WTC11 (cell line): Measurements from ENCODE around the gene CCDC182. TPM values are rescaled to one million over a fixed set of nuclear protein-coding genes. Genes with fewer than 3 reads are reported as not detected.

ENCODE experiments used
- ATAC-seq: fragments of 200-7000 bp; cut with Tn5 transposase; 2 replicates; pipeline ENCODE4 v1.10.0; 2021; ENCODE audit warnings: mild to moderate bottlenecking, moderate library complexity
- CTCF ChIA-PET: fragments of 300-600 bp; sonication (Branson Sonifier 250); formaldehyde crosslinking; loops from one replicate; lab custom pipeline; 2021; ENCODE audit warnings: antibody characterized with exemption; lab: Charles Lee
- POLR2A ChIA-PET: fragments of 350-600 bp; sonication (Branson Sonifier 250); formaldehyde crosslinking; loops from one replicate; lab custom pipeline; 2021; ENCODE audit warnings: antibody characterized with exemption; lab: Charles Lee
- DNase-seq: peaks from one replicate; pipeline ENCODE4 v3.0.0; 2021; ENCODE audit warnings: low spot score
- H3K27ac Mint-ChIP-seq: 2 replicates; pipeline ENCODE4 v1.8.0; 2021; ENCODE audit warnings: mixed read lengths
- H3K27me3 Mint-ChIP-seq: 2 replicates; pipeline ENCODE4 v1.8.0; 2021; ENCODE audit warnings: low read depth, mild to moderate bottlenecking, moderate library complexity, mixed read lengths
- H3K36me3 Mint-ChIP-seq: 2 replicates; pipeline ENCODE4 v1.8.0; 2021; ENCODE audit warnings: mixed read lengths
- H3K4me1 Mint-ChIP-seq: 2 replicates; pipeline ENCODE4 v1.8.0; 2022; ENCODE audit warnings: mixed read lengths
- H3K4me3 Mint-ChIP-seq: 2 replicates; pipeline ENCODE4 v1.8.0; 2021; ENCODE audit warnings: mild to moderate bottlenecking, moderate library complexity, mixed read lengths
- H3K9me3 Mint-ChIP-seq: 2 replicates; pipeline ENCODE4 v1.8.0; 2021; ENCODE audit warnings: mixed read lengths
- AFF4 ChIP-seq: sonication (generic); formaldehyde crosslinking; IDR thresholded peaks from 2 replicates; pipeline ENCODE4 v1.8.1; 2023; ENCODE audit warnings: mild to moderate bottlenecking, missing genetic modification reagents, borderline replicate concordance
- AR ChIP-seq: fragments of 250-450 bp; sonication (Bioruptor Pico); IDR thresholded peaks from 2 replicates; pipeline ENCODE4 v1.9.0; 2021; ENCODE audit warnings: mild to moderate bottlenecking
- ARID4B ChIP-seq: sonication (generic); formaldehyde crosslinking; IDR thresholded peaks from 2 replicates; pipeline ENCODE4 v1.8.0; 2023; ENCODE audit warnings: missing genetic modification reagents, mild to moderate bottlenecking, borderline replicate concordance
- ATF1 ChIP-seq: sonication (generic); formaldehyde crosslinking; IDR thresholded peaks from 2 replicates; pipeline ENCODE4 v1.8.1; 2023; ENCODE audit warnings: mild to moderate bottlenecking, moderate library complexity, missing genetic modification reagents
- EMX1 ChIP-seq: fragments of 250-450 bp; sonication (Bioruptor Pico); IDR thresholded peaks from 2 replicates; pipeline ENCODE4 v1.8.0; 2021; ENCODE audit warnings: mild to moderate bottlenecking
- FOXP4 ChIP-seq: sonication (generic); formaldehyde crosslinking; IDR thresholded peaks from 2 replicates; pipeline ENCODE4 v1.8.0; 2022; ENCODE audit warnings: mild to moderate bottlenecking, missing genetic modification reagents
- GABPB1 ChIP-seq: sonication (generic); formaldehyde crosslinking; IDR thresholded peaks from 2 replicates; pipeline ENCODE4 v1.8.1; 2023; ENCODE audit warnings: mild to moderate bottlenecking, missing genetic modification reagents
- JAZF1 ChIP-seq: fragments of 250-450 bp; sonication (Bioruptor Pico); IDR thresholded peaks from 2 replicates; pipeline ENCODE4 v1.9.0; 2021; ENCODE audit warnings: moderate library complexity, mild to moderate bottlenecking, inconsistent platforms
- JUN ChIP-seq: sonication (generic); formaldehyde crosslinking; IDR thresholded peaks from 2 replicates; pipeline ENCODE4 v1.8.0; 2023; ENCODE audit warnings: mild to moderate bottlenecking, missing genetic modification reagents
- OVOL2 ChIP-seq: fragments of 250-450 bp; sonication (Bioruptor Pico); IDR thresholded peaks from 2 replicates; pipeline ENCODE4 v1.9.0; 2021; ENCODE audit warnings: mild to moderate bottlenecking, borderline replicate concordance
- RORB ChIP-seq: fragments of 250-450 bp; sonication (Bioruptor Pico); IDR thresholded peaks from 2 replicates; pipeline ENCODE4 v1.9.0; 2021; ENCODE audit warnings: mild to moderate bottlenecking
- TEAD1 ChIP-seq: sonication (generic); formaldehyde crosslinking; IDR thresholded peaks from 2 replicates; pipeline ENCODE4 v1.8.0; 2022; ENCODE audit warnings: mild to moderate bottlenecking, missing genetic modification reagents
- ZMAT4 ChIP-seq: fragments of 250-450 bp; sonication (Bioruptor Pico); IDR thresholded peaks from 2 replicates; pipeline ENCODE4 v1.9.0; 2021; ENCODE audit warnings: mild to moderate bottlenecking
- ZNF512 ChIP-seq: sonication (generic); formaldehyde crosslinking; IDR thresholded peaks from 2 replicates; pipeline ENCODE4 v1.8.1; 2022; ENCODE audit warnings: missing genetic modification reagents, borderline replicate concordance
- total RNA-seq: library from RNA; stranded (reverse); gene quantifications from 3 replicates; pipeline ENCODE4 v1.2.3, GENCODE V29; 2021

The CCDC182 gene
- total RNA-seq, 1 experiment from 2014 or later = not detected

- ChIA-PET POLR2A (interaction anchor here (0.6 kb wide), 1 partner anchor 8 kb away, joined by 3 read pairs; no protein-coding TSS in a partner anchor), CTCF (interaction anchor here (0.8 to 1.9 kb wide), 5 partner anchors 16 to 109 kb away, joined by 3 to 7 read pairs (median 4); no protein-coding TSS in a partner anchor)
- DNase-seq (no peak), ATAC-seq (no peak; the same call in 1 of the 2 replicates)
- Mint-ChIP-seq H3K9me3 (no peaks in the 10 kb centered on the region), H3K27me3 (peaks cover 2% of the 10 kb centered on the region), H3K4me1 (no peaks in the 10 kb centered on the region), H3K27ac (no peak overlapping the region), H3K4me3 (no peak overlapping the region), H3K36me3 (no peaks in the 10 kb centered on the region)
- TF ChIP-seq ATF1 (no peak), JUN (CRISPR knock-in tag) (no peak), GABPB1 (CRISPR knock-in tag) (no peak), AFF4 (CRISPR knock-in tag) (no peak), ZMAT4 (CRISPR knock-in tag) (no peak), JAZF1 (no peak)
These were observed 20.9 kb downstream of the CCDC182 start for GRCh38 chr17:57724026-57724728.

GRCh38 chr17:57723427-57724025 is 21.6 kb downstream of the CCDC182 start:
- ChIA-PET POLR2A (no interaction called here), CTCF (interaction anchor here (0.8 to 1.4 kb wide), 2 partner anchors 52 to 109 kb away, joined by 3 to 4 read pairs; no protein-coding TSS in a partner anchor)
- no peaks in the 10 kb centered on the region for H3K9me3 Mint-ChIP-seq
- H3K27ac Mint-ChIP-seq = no peak overlapping the region
- peaks cover 2% of the 10 kb centered on the region for H3K27me3 Mint-ChIP-seq
- no peaks in the 10 kb centered on the region for H3K4me1 Mint-ChIP-seq
- H3K4me3 Mint-ChIP-seq = no peak overlapping the region
- H3K36me3 Mint-ChIP-seq = no peaks in the 10 kb centered on the region
- DNase-seq = no peak
- no peak for TF ChIP-seq AR (CRISPR knock-in tag)
- TF ChIP-seq ZNF512 (CRISPR knock-in tag) = no peak
- TF ChIP-seq OVOL2 (CRISPR knock-in tag) = no peak
- no peak for TF ChIP-seq ARID4B (CRISPR knock-in tag)
- no peak for TF ChIP-seq FOXP4 (CRISPR knock-in tag)
- TF ChIP-seq EMX1 (CRISPR knock-in tag) = no peak
- TF ChIP-seq RORB (CRISPR knock-in tag) = no peak
- TF ChIP-seq TEAD1 (CRISPR knock-in tag) = no peak
- no peak for ATAC-seq
